Medulla oblongata (tissue), 1 donor: ENCODE measurements around the gene FRMD1.
"Not testable (repeated sequence)": the region's sequence is repeated elsewhere in the genome, so short reads cannot be mapped to it uniquely, and the experiment has no call there.

ENCODE experiments used
- DNase-seq: peaks from one replicate; pipeline ENCODE4 v3.0.0-alpha.2; 2015; ENCODE audit errors: extremely low spot score

Gene FRMD1

GRCh38 chr6:168078175-168078942 is 653 bp downstream of the FRMD1 start:
- DNase-seq, result no peak

DNA sequence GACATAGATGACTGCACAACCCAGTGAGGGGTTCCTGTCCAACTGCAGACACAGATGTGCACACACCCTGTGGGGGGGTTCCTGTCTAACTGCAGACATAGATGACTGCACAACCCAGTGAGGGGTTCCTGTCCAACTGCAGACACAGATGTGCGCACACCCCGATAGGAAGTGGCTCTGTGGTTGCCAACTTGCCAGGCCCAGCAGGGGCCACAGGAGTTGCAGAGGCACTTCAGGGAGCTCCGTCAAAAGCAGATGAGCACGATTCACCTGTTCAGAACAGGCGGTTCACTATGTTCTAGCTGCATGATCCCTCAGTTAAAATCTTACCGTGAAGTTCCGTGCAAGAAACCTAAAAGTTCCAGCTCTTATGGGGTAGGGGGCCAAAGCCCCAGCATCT is 1.6 kb downstream of the FRMD1 start:
- DNase-seq, result not testable (repeated sequence)

DNA sequence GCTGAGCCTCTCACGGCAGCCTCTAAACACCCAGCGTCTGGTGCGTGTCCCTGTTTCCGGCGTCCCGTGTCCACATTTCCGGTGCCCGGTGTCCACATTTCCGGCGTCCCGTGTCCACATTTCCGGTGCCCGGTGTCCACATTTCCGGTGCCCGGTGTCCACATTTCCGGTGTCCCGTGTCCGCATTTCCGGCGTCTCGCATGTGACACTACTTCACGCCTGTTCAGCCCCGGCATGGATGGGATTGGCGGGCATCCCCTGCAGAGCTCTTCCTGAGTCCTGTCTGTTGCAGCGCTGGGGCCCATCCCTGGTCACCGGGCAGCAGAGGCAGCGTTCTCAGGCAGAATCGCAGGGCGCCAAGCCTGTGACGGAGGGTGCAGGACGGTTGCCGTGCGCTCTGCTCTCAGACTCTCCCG is 3.2 kb downstream of the FRMD1 start:
- no peak for DNase-seq

DNA sequence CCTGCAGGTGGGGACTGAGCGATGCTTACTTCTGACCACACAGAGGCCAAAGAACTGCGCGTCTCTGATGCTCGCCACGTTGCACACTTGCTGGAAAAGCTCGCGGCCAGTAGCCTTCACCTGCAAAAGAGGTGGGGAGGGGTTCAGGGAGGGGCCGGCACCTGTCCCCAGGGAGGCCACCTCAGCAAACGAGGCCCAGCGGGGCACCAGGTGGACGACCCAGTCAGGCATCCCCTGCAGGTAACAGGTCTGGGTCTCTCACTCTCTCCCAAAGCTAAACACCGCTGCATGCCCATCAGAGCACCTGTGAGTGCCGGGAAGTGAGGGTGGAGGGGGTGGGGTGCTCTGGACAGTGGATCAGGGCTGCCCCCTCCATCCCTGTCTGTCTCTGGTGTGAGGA is 3.8 kb downstream of the FRMD1 start:
- DNase-seq, result no peak

DNA sequence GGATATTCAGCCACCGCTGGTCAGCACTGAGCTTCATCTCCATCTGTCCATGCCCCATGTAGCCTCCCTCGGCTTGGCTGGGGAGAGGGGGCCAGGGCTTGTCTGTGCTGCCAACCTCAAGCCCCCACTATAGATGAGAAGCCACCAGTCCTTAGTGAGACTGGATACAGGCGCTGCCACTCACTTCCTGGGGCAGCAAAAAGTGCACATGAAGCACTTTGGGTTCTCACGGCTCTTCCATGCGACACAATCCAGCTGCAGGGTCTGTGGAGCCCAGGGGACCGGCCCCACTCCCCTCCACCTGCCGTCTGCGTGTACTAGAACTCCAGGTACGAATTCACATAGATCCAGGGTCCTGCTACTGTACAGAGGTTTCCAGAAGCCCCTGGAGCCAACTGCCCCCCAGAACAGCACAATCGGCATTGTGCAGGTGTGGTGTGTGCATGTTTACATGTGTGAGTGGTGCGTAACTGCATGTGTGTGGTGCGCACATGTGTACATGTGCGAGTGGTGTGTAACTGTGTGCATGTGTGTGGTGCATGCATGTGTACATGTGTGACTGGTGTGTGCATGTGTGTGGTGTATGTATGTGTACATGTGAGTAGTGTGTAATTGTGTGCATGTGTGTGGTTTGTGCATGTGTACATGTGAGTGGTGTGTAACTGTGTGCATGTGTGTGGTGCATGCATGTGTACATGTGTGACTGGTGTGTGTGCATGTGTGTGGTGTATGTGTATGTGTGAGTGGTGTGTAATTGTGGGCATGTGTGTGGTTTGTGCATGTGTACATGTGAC is 4.9 kb downstream of the FRMD1 start:
- no peak for DNase-seq

DNA sequence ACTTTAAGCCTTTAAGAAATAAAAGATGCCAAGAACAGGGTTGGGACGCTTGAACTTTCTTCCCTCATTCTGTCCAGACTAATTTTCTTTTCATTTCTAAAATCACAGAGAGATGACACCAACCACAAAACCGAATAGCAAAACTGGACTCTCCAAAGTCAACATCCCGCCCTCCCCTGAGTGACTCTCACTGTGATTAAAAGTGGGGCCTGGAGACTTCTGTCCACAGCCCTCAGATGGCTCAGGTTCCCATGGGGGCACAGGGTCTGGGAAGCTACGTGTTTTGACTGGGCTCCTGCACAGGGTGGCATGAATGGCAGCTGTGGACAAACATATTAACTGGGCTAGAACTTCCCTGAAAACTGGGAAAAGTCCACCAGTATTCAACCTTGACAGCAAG is 6.3 kb downstream of the FRMD1 start:
- DNase-seq, result no peak

DNA sequence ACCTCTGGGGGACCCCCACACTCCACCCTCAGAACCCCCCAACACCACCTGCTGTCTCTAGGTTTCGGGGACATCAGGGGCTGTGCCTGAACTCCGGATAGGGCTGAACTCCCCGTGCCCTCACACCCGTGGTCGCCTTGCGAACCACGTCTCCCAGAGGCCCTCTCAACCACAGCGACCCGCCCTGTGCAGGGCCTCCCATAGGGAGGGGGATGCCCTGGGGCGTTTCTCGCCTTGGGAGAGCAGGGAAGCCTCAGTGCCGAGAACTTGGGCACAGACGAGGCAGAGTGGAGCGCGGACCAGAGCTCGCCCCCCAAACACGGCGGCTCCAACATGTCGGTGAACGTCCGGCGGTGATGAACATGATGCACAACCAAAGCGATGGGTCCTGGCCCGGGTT is 6.8 kb downstream of the FRMD1 start:
- DNase-seq, result no peak

GRCh38 chr6:168071620-168072019 is 7.4 kb downstream of the FRMD1 start:
- DNase-seq, result no peak

GRCh38 chr6:168070804-168071203 is 8.2 kb downstream of the FRMD1 start:
- no peak for DNase-seq

DNA sequence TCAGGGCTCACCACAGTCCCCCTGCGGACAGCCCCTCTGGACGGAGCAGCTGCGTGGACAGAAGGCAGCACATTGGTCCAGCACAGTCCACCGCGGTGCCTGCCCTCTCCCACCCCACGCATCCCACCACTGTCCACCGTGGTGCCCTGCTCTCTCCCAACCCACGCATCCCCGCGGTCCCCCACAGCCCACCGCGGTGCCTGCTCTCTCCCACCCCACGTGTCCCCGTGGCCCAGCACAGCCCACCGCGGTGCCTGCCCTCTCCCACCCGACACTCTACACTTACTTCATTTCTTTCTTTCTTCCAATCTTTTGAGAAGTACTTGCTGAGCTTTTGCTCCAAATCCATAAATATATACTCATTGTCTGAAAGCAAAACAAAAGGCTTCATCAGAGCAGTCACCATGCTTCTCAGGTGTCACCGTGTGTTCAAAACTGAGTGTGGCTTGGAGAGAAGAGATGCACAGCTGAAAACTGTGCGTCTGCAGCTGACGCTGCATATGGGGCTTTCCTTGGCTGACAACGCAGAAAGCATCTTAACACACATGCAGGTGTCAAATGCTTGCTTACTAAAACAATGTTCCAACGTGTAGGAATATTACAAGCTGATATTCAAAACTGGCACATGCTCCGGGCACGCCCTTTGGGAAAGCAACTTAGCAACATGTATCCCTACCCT is 11.8 kb downstream of the FRMD1 start:
- no peak for DNase-seq

DNA sequence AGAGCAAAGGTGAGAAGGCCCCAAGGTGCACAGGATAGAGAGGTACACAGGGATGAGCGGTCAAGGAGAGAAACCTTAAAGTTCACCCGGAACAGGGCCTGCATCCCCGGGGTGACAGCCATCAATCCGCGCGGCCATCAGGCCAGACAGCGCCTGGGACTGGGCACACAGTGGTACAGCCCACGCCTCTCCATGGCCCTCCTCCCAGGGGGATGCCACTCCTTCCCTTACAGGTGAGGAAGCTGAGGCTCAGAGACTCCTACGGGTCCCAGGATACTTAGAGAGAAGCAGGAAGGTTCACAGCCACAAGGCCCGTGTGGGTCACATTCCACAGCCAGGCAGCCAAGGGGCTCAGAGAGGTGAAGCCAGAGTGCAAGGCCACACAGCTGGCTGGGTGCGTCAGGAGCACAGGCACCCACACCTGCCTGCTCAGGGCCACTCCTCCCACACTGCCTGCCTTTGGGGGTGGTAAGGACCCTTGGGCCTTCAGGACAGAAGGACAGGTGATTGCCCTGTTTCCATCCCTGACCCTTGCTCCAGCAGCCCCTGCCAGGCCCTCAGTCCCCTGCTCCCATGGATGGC is 14.7 kb downstream of the FRMD1 start:
- DNase-seq, result no peak

DNA sequence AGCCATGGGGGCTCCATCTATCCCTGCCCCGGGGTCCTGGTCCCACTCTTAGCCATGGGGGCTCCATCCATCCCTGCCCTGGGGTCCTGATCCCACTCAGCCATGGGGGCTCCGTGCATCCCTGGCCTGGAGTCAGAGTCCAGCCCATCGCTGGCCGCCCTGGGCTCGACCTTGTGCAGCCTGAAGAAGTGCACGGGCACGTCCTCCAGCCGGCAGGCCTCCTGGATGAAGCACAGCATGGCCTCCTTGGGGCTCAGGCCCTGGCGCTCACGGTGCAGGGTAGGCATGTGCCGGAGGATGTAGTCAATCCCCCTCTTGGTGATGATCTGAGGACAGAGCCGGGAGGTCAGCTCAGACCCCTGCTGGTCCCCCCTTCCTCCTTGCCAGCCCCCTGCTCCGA is 15.6 kb downstream of the FRMD1 start:
- no peak for DNase-seq

- peak; percentile 5 for DNase-seq
Measured at GRCh38 chr6:168062346-168063289, 16.4 kb downstream of the FRMD1 start.

DNA sequence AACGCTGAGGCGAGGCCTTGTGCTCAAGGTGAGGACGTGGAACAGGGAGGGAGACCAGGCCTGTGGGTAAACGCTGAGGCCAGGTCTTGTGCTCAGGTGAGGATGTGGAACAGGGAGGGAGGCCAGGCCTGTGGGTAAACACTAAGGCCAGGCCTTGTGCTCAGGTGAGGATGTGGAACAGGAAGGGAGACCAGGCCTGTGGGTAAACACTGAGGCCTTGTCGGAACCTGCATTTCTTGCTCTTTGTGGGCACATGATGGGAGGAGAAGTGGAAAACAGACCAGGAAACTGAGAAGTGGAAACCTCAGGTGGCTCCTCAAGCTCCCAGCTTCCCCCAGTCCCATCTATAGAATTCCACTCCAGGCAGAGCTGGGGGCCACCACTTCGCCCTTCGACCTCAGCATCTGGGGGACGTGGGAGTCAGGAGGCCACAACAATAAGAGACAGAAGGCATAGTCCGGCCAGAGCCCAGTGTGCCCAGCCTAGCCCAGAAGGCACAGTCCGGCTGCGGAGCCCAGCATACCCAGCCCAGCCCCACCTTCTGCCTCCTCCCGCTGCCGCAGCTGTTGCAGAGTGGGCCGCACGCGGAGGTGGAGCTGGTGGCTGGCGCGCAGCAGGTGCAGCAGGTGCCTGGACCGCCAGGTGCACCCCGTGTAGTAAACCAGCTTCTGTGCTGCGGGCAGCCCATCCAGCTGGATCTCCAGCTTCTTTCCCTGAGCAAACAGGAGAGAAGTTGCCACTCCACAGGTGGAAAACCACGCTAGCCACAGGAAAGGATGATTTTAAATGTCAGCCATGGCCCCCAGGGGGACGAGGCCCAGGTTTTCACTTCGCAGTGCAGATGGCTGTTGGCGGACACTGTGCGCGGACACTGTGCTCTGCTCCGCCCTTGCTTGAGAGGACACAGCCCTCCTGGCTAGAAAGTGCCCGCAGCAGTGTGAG is 17.5 kb downstream of the FRMD1 start:
- DNase-seq, result no peak

- DNase-seq, result peak; percentile 80
Measured at GRCh38 chr6:168060521-168060931, 18.5 kb downstream of the FRMD1 start.

- no peak for DNase-seq
Measured at GRCh38 chr6:168058691-168059551, 20.1 kb downstream of the FRMD1 start.

- DNase-seq, result no peak
Measured at GRCh38 chr6:168057836-168058235, 21.2 kb downstream of the FRMD1 start.

DNA sequence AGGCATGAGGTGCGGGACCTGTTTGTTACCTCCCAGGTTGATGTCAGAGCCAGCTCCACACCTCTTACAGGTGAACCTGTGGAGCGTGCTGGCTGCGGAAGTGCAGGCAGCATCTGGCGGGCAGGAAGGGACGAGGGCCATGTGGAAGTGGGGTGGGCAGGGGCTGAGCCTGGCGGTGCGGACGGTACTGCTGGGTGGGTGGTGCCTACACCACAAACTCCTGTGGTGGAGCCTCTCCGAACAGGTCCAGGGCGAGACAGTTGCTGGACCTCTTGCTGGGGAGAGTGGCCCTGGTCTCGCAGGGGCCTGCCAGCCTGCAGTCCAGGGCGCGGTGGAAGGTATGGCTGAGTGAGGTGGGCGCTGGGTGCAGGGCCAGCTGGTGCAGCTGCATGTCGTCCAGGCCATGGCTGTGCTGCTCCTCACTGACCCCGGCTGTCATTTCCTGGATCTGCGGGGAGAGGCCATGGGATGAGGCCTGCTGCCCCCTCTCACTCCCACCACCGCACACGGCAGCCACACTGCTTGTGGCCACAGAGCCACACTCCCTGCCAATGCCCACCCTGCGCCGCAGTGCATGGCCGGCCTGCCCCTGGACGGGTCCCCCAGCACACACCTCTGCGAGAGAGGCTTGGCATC is 22.0 kb downstream of the FRMD1 start:
- DNase-seq, result no peak
